ENCODE results near the gene OPHN1.

Gene OPHN1

GRCh38 chrX:68049466-68049865, 383.8 kb downstream of the OPHN1 start:
- no peak for DNase-seq

GRCh38 chrX:68048774-68049173, 384.5 kb downstream of the OPHN1 start:
- DNase-seq: no peak

GRCh38 chrX:68045008-68045577, 388.2 kb downstream of the OPHN1 start:
- no peak for DNase-seq

- no peak for DNase-seq
These were observed 389.4 kb downstream of the OPHN1 start for GRCh38 chrX:68043713-68044438.

GRCh38 chrX:68041110-68041509, 392.2 kb downstream of the OPHN1 start:
- DNase-seq: no peak

GRCh38 chrX:68018248-68019203, 414.8 kb downstream of the OPHN1 start:
- peak; percentile 19 to 59 for DNase-seq

GRCh38 chrX:67998540-67998939, 434.8 kb downstream of the OPHN1 start:
- DNase-seq: no peak

All from NCI-H526 (cell line).